Tibial nerve (tissue), 4 donors: ENCODE measurements around the gene PLCB1. TPM values are rescaled to one million over a fixed set of nuclear protein-coding genes. Genes with fewer than 3 reads are reported as not detected.

Experiments
- DNase-seq, 2 donors: peaks; one replicate each; pipeline ENCODE4 v3.0.0-alpha.2; 2019; ENCODE audit warnings: low spot score in 2 of 2
- H3K27ac ChIP-seq, 4 donors: fragments of 200-600 bp; sonication (generic) in 3 of 4; one replicate each; pipeline ENCODE4 v1.5.1; 2017 to 2019; ENCODE audit warnings: mild to moderate bottlenecking in 1 of 4
- H3K27me3 ChIP-seq, 2 donors: fragments of 200-600 bp; sonication (generic) in 1 of 2; one replicate each; pipeline versions ENCODE4 v1.5.1 to v1.6.0; 2017 to 2019
- H3K36me3 ChIP-seq, 3 donors: fragments of 200-600 bp; sonication (generic); one replicate each; pipeline ENCODE4 v1.5.1; 2018 to 2019
- H3K4me1 ChIP-seq, 4 donors: fragments of 200-600 bp; sonication (generic) in 3 of 4; one replicate each; pipeline ENCODE4 v1.5.1; 2017 to 2019
- H3K4me3 ChIP-seq, 4 donors: fragments of 200-600 bp; sonication (generic) in 3 of 4; one replicate each; pipeline ENCODE4 v1.5.1; 2017 to 2019; ENCODE audit warnings: mild to moderate bottlenecking in 1 of 4, moderate library complexity in 1 of 4
- H3K9me3 ChIP-seq, 4 donors: fragments of 200-600 bp; sonication (generic) in 3 of 4; one replicate each; pipeline ENCODE4 v1.5.1; 2017 to 2019
- CTCF ChIP-seq, 5 experiments: fragments of 200-600 bp in 3 of 5; fragments of 450-650 bp in 2 of 5; sonication (generic) in 3 of 5; IDR thresholded peaks; one replicate each; pipeline ENCODE4 v1.5.1; 2016 to 2019; ENCODE audit warnings: antibody characterized with exemption in 5 of 5, mild to moderate bottlenecking in 3 of 5, moderate library complexity in 2 of 5
- EP300 ChIP-seq, 2 donors: sonication (generic); formaldehyde crosslinking; IDR thresholded peaks; one replicate each; pipeline ENCODE4 v1.6.1; 2017; ENCODE audit warnings: antibody characterized with exemption in 2 of 2, mild to moderate bottlenecking in 1 of 2
- POLR2A ChIP-seq, 2 donors: fragments of 450-650 bp; IDR thresholded peaks; one replicate each; pipeline ENCODE4 v1.6.1; 2017; ENCODE audit warnings: antibody characterized with exemption in 2 of 2, mild to moderate bottlenecking in 2 of 2, moderate library complexity in 2 of 2
- WGBS, 2 donors: methylation state at CpG; one replicate each; pipeline ENCODE4 v1.1.5; 2018; 5-methylcytosine and 5-hydroxymethylcytosine counted together
- total RNA-seq, 4 donors: library from RNA; depleted of rRNA; stranded (reverse); fragments of >200 nt; gene quantifications; one replicate each; pipeline ENCODE4 v1.1.0, GENCODE V29; 2016

Gene PLCB1
- total RNA-seq, 4 donors from 2014 or later: 34.7 to 52.8 (median 39.2) TPM

- Histone ChIP-seq H3K27ac (peak overlapping the region in 2 of 4 donors; percentile 45 to 85), H3K36me3 (no peaks in the 10 kb centered on the region), H3K9me3 (no peaks in the 10 kb centered on the region), H3K4me1 (peaks cover 0 to 28% (median 11%) of the 10 kb centered on the region in 4 donors), H3K27me3 (no peaks in the 10 kb centered on the region), H3K4me3 (no peak overlapping the region)
- TF ChIP-seq EP300 (IDR thresholded peaks at IDR 0.05) (no peak), CTCF (IDR thresholded peaks at IDR 0.05) (no peak), POLR2A (IDR thresholded peaks at IDR 0.05) (no peak)
- DNase-seq: no peak
Measured at GRCh38 chr20:8115436-8115835, 16.6 kb upstream of the PLCB1 start.

DNA sequence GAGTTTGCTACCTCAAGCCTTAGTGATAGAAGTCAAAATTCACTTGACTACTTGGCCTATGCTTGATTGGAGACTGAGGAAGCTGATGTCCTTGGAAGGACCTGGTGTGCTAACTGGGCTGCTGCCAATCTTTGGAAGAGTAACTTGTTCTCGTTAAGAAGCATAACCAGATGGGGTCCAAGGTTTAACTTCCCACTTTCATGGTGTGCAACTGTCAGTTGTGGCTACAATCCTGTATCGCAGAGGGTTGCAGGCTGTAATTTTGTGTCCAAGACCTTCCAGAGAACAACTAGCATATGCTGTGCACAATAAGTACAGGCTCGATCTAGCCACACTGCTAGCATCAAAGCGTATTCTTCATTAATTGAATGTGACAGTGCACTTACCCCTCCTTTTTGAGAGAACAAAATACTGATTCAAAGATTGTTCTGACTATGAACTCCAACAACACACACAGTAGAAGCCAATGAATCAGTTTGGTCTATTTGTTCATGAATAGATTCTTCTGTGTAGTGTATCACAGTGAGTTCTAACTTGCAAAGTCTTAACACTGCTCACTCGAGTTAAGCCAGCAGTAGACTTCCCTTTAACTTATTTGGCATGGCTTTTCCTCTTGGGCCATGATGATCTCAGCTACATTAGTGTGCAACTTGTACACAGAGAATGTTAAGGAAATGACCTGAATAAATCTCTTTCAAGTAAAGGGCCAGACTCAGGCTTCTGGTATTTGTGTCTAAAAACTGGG, 15.8 kb upstream of the PLCB1 start:
- Histone ChIP-seq H3K4me1 (peaks cover 0 to 28% (median 11%) of the 10 kb centered on the region in 4 donors), H3K27me3 (no peaks in the 10 kb centered on the region), H3K9me3 (no peaks in the 10 kb centered on the region), H3K27ac (peak overlapping the region in 3 of 4 donors; percentile 36 to 85 (median 51)), H3K4me3 (no peak overlapping the region), H3K36me3 (no peaks in the 10 kb centered on the region)
- TF ChIP-seq EP300 (IDR thresholded peaks at IDR 0.05): no peak
- TF ChIP-seq CTCF (IDR thresholded peaks at IDR 0.05): no peak
- TF ChIP-seq POLR2A (IDR thresholded peaks at IDR 0.05): no peak
- DNase-seq: no peak
- 27 to 29% methylated on average over 5 of the region's 5 CpGs for WGBS, 2 donors

- DNase-seq: no peak
- Histone ChIP-seq H3K4me1 (peaks cover 0 to 28% (median 11%) of the 10 kb centered on the region in 4 donors), H3K36me3 (no peaks in the 10 kb centered on the region), H3K27ac (peak overlapping the region in 1 of 4 donors; percentile 13), H3K27me3 (no peaks in the 10 kb centered on the region), H3K4me3 (no peak overlapping the region), H3K9me3 (no peaks in the 10 kb centered on the region)
- no peak for TF ChIP-seq EP300 (IDR thresholded peaks at IDR 0.05)
- TF ChIP-seq CTCF (IDR thresholded peaks at IDR 0.05): no peak
- no peak for TF ChIP-seq POLR2A (IDR thresholded peaks at IDR 0.05)
- WGBS, 2 donors: 86 to 88% methylated on average over 3 of the region's 3 CpGs
Measured at GRCh38 chr20:8117636-8118035, 14.4 kb upstream of the PLCB1 start.

GRCh38 chr20:8118039-8118438, 14.0 kb upstream of the PLCB1 start:
- H3K9me3 ChIP-seq: no peaks in the 10 kb centered on the region
- no peak for TF ChIP-seq CTCF (IDR thresholded peaks at IDR 0.05)
- no peak for TF ChIP-seq POLR2A (IDR thresholded peaks at IDR 0.05)
- no peak for TF ChIP-seq EP300 (IDR thresholded peaks at IDR 0.05)
- H3K27ac ChIP-seq: peak overlapping the region in 1 of 4 donors; percentile 13
- H3K4me1 ChIP-seq: peaks cover 0 to 28% (median 11%) of the 10 kb centered on the region in 4 donors
- no peaks in the 10 kb centered on the region for H3K36me3 ChIP-seq
- 42 to 43% methylated on average over 1 of the region's 1 CpG for WGBS, 2 donors
- no peak overlapping the region for H3K4me3 ChIP-seq
- no peaks in the 10 kb centered on the region for H3K27me3 ChIP-seq
- no peak for DNase-seq

- TF ChIP-seq POLR2A (IDR thresholded peaks at IDR 0.05) (no peak), EP300 (IDR thresholded peaks at IDR 0.05) (no peak), CTCF (IDR thresholded peaks at IDR 0.05) (no peak)
- no peak overlapping the region for H3K4me3 ChIP-seq
- no peaks in the 10 kb centered on the region for H3K36me3 ChIP-seq
- 45 to 64% methylated on average over 1 of the region's 1 CpG for WGBS, 2 donors
- H3K4me1 ChIP-seq: peaks cover 0 to 28% (median 11%) of the 10 kb centered on the region in 4 donors
- peak overlapping the region in 1 of 4 donors; percentile 26 for H3K27ac ChIP-seq
- H3K9me3 ChIP-seq: no peaks in the 10 kb centered on the region
- DNase-seq: no peak
- H3K27me3 ChIP-seq: no peaks in the 10 kb centered on the region
Measured at GRCh38 chr20:8118760-8119159, 13.3 kb upstream of the PLCB1 start.
